HCEC 1CT (cell line): ENCODE measurements around the gene PMPCB.

Experiments
- DNase-seq: peaks from one replicate; pipeline ENCODE4 v3.0.0-alpha.2; 2017

PMPCB gene

DNA sequence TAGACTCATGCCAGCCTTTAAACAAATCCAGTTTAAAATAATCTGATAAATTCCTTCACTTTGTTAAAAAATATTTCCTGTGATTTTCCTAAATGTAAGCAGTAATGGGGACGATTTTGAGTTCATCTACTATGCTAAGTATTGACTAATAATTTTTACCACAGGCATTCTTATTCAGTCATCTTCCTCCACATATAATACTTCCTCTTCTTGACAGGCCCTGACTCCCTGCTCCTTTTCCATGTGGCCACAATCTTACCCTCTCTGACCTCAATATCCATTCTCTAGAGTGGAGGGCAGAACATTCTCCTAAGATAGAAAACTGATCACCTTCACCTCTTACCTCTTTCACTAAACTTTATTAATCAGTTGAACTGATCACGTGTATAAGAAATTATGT is 39.5 kb downstream of the PMPCB start:
- no peak for DNase-seq

DNA sequence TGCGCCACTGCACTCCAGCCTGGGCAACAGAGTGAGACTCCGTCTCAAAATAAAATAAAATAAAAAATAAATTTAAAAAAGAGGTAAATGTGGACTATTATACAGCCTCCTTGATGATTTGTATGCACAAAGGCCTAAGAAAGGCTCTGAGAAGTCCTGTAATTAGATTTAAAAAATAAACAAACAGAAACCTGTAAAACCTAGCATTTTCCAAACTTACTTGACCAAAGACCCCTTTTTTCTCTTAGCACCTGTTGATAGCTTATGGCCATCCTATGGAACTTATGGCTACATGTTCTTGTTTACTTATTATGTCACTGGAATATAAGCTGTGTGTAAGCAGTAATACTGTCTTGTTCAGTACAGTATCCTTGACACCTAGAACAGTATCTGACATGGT is 41.6 kb downstream of the PMPCB start:
- DNase-seq: no peak

DNA sequence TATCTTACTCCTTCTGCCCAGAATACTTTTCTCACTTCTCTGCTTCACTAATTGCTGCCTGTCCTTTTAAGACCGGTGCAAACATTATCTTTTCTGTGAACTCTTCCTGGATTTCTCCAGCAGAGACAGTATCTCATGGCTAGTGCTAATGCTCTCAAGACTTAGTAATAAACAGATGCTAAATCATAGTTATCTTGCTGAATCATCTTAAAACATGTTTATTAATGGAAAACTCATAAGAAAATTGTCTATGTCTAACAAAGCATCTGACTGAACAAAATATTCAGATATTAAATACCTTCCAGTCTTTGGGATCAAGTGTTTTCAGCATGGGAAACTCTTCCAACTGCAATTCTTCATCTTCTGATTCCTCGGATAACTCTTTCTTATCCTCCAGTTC is 44.2 kb downstream of the PMPCB start:
- no peak for DNase-seq

DNA sequence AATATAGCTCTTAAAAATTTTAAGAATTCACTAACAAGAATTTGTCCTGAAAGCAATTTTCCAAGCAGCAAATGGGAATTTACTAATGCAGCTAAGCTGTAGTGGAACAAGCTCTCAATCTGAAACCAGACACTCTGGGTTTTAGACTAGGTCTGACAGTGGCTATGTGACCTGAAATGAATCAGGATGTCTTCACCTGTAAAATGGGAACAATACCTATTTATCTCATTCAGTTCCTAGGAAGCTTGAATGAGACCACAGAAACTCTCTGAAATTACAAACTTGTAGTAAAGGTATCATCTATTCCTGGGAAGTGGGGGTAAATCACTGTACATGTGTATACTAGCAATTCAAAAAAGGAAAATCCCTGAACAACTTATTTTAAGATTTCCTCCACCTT is 46.1 kb downstream of the PMPCB start:
- DNase-seq: no peak

- DNase-seq: peak; percentile 43
Measured at GRCh38 chr7:103343758-103344452, 46.7 kb downstream of the PMPCB start.

GRCh38 chr7:103344453-103345149 is 47.4 kb downstream of the PMPCB start, which contains the start of gene DNAJC2:
TSS of gene DNAJC2 (minus strand) at chr7:103344767. CDS start at chr7:103344622, 145 bp downstream.
- DNase-seq: peak; percentile 94

- DNase-seq: no peak
Measured at GRCh38 chr7:103346396-103346795, 49.2 kb downstream of the PMPCB start.

DNA sequence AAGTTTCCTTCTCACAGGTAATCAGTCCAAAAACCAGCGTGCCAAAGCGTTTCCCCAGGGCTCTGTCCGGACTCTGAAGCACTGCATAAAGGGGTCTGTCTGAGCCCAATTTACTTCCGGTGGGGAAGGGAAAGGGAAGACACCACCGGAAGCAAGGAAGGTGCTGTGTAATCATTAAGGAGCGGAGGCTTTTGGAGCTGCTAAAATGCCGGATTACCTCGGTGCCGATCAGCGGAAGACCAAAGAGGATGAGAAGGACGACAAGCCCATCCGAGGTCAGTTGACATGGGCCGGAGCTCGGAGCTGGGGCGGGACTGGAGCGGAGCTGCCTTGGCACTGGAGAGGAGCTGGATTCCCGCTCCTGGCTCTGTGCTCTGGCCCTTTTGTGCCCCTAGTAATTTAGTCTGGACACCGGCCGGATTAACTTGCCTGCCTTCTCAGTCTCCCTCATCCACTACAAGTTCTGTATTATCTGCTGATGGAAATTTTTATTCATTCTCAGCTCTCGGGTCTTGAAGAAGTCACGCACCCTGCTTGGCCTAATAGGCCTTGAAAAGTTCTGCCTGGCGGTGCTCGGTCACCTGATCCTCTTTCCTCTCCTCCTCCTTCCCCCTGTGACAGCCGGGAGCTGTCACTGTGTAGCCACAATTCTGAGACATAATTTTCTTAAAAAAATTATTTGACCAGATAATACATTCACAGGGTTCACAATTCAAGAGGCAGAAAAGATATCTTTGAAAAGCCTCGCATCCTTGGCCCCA is 50.5 kb downstream of the PMPCB start, which contains the start of gene PSMC2:
Gene PSMC2, plus strand, starts transcription at position 137 of the 761 bp plus-strand sequence. Its CDS starts 69 bp downstream, at position 206.
- DNase-seq: peak; percentile 91

DNA sequence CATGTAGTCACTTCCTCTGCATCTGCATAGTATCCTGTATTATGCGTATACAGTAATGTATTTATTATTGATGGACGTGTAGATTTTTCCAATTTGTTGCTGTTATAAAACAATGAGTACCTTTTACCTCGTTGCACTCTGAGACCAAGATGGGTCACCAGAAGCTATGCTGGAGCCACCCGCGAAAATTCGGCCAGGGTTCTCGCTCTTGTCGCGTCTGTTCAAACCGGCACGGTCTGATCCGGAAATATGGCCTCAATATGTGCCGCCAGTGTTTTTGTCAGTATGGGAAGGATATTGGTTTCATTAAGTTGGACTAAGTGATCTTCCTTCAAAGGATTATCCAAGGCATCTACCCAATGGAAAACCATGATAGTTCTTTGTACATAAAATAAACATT is 51.2 kb downstream of the PMPCB start:
- no peak for DNase-seq

GRCh38 chr7:103348959-103349358 is 51.7 kb downstream of the PMPCB start:
- no peak for DNase-seq

DNA sequence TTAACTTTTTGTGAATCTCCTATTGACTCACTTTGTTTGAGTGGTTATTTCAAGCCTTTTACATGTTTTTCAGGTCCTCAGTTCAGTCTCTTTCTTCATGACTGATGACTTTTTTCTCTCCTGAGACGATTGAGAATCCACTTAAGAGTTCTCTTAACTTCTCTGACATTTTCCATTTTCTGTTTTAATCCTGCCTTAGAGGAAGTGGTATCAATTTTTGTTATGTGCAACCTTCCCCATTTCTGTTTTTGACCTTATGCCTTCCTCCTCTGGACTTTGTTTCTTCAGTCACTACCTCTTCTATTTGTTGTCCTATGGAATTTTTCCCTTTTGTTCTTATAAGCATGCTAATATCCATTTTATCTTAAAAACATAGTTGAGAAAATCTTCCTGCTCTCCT is 52.6 kb downstream of the PMPCB start:
- DNase-seq: no peak
